Effector memory CD8-positive, alpha-beta T cell (primary cell): ENCODE results near the gene TICAM2.
A peak's percentile ranks its signal among the peaks of the same experiment; 100 is the strongest.

ENCODE experiments used
- ATAC-seq: fragments of 150-1000 bp; cut with Tn5 transposase; replicated peaks from 2 replicates; pipeline ENCODE4 v1.10.0; 2021; ENCODE audit warnings: mild to moderate bottlenecking, moderate library complexity
- DNase-seq, 3 experiments: peaks; one replicate each; pipeline ENCODE4 v3.0.0; 2021
- H3K27ac Mint-ChIP-seq, 2 donors: one replicate each; pipeline ENCODE4 v1.8.0; 2022; ENCODE audit warnings: mild to moderate bottlenecking in 2 of 2, mixed read lengths in 2 of 2, moderate library complexity in 2 of 2
- H3K27me3 Mint-ChIP-seq, 2 donors: one replicate each; pipeline ENCODE4 v1.8.0; 2022; ENCODE audit warnings: mixed read lengths in 2 of 2
- H3K36me3 Mint-ChIP-seq: one replicate; pipeline ENCODE4 v1.8.0; 2022; ENCODE audit warnings: mild to moderate bottlenecking, moderate library complexity, mixed read lengths; ENCODE audit not compliant: insufficient read depth
- H3K4me1 Mint-ChIP-seq, 2 donors: one replicate each; pipeline ENCODE4 v1.8.0; 2022; ENCODE audit warnings: low read depth in 2 of 2, mixed read lengths in 2 of 2
- H3K4me3 Mint-ChIP-seq, 2 donors: one replicate each; pipeline ENCODE4 v1.8.0; 2022; ENCODE audit warnings: mild to moderate bottlenecking in 2 of 2, mixed read lengths in 2 of 2, moderate library complexity in 2 of 2
- H3K9me3 Mint-ChIP-seq, 2 donors: one replicate each; pipeline ENCODE4 v1.8.0; 2022; ENCODE audit warnings: mixed read lengths in 2 of 2

TICAM2 gene

DNA sequence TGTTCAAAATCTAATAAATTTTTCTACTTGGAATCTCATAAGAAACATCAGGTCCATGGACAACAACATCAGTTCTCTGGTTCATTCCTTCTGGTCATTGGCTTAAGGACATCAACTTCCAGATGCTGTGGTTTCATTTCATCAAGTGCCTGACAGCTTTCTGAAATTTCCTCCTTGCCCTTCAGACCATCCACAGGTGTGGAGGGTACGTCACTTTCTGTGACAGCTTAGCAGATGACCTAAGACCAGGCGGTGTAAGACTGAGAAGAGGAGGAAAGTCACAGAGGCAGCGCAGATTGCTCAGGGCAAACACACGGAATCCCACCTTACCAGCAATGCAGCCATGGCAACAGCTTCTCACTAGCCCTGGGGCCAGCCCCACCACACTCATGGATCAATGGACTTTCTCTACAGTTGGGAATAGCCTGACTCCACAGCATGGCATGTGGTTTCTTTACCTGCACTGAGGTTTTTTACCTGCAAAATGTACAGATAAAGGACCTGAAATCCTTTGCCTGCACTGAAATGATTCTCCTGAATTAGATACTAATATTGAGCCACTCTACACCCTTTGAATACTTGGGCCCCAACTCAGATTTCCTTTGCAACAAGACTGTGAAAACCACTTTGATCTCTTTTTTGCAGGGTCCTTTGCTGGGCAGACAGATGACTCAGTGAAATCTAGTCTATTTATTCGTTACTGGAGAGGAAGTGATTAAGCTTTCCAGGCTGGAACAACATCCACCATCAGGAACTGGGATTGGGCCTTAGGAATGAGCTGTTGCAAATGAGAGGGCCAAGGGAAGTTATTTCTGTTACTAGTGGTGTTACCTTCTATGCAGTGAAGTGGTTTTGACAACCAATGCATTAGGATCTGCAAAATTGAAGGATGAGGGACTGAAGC, 26.9 kb downstream of the TICAM2 start:
- DNase-seq (no peak), ATAC-seq (no peak)
- no peaks in the 10 kb centered on the region for H3K36me3 Mint-ChIP-seq
- H3K9me3 Mint-ChIP-seq: no peaks in the 10 kb centered on the region
- H3K4me1 Mint-ChIP-seq: peaks cover 2 to 4% of the 10 kb centered on the region in 2 donors
- no peak overlapping the region for H3K4me3 Mint-ChIP-seq
- no peaks in the 10 kb centered on the region for H3K27me3 Mint-ChIP-seq
- H3K27ac Mint-ChIP-seq: no peak overlapping the region

GRCh38 chr5:115573133-115573532, 29.1 kb downstream of the TICAM2 start:
- Mint-ChIP-seq H3K27ac (no peak overlapping the region), H3K27me3 (no peaks in the 10 kb centered on the region), H3K4me3 (no peak overlapping the region), H3K4me1 (peaks cover 2 to 4% of the 10 kb centered on the region in 2 donors), H3K36me3 (no peaks in the 10 kb centered on the region), H3K9me3 (no peaks in the 10 kb centered on the region)
- DNase-seq (no peak), ATAC-seq (no peak)

DNA sequence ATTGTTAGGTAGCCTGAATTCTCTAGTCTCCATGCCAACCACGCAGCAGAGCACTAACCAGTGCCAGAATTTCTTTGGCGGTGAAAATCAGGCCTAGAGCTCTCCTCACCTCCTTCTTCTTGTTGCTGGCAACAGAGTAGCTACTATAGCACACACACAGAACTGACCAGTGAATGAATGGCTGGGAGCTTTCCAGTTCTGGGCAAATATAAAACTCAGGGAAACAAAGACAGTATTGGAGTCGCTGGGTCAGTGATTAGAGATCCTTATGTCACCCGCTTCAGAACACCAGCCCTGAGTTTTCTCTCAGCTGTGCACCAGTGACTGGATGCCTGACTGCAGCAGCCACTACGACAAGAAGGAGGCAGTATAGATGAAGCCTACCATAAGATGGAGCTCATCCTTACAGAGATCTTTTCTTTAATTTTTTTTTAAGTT, 30.8 kb downstream of the TICAM2 start:
- ATAC-seq: no peak
- no peak for DNase-seq
- Mint-ChIP-seq H3K4me1 (peaks cover 2 to 4% of the 10 kb centered on the region in 2 donors), H3K27me3 (no peaks in the 10 kb centered on the region), H3K4me3 (no peak overlapping the region), H3K9me3 (no peaks in the 10 kb centered on the region), H3K27ac (no peak overlapping the region), H3K36me3 (no peaks in the 10 kb centered on the region)

DNA sequence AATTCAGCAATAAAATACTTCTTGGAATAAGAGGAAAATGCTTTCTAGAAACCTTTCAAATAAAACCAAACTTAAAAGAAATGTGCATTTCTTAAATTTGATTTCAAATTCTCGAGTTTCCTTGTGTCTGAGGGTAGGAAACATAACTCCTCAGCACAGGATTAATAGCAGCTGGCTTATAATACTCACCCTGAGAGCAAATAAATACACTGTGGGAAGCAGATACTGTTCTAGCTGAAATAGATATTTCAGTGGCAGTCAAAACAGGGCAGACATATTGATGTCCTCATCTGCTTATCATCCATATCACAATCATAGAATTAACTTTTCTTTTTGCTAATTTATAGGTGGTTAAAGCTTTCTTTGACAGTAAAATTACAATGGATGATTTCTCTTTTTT, 33.6 kb downstream of the TICAM2 start:
- Mint-ChIP-seq H3K27me3 (peaks cover 0 to 4% of the 10 kb centered on the region in 2 donors), H3K27ac (no peak overlapping the region), H3K9me3 (no peaks in the 10 kb centered on the region), H3K4me1 (no peaks in the 10 kb centered on the region), H3K4me3 (no peak overlapping the region), H3K36me3 (no peaks in the 10 kb centered on the region)
- DNase-seq (no peak), ATAC-seq (no peak)

- ATAC-seq (no peak), DNase-seq (no peak)
- Mint-ChIP-seq H3K4me1 (no peaks in the 10 kb centered on the region), H3K27me3 (peaks cover 11 to 19% of the 10 kb centered on the region in 2 donors), H3K27ac (no peak overlapping the region), H3K4me3 (no peak overlapping the region), H3K36me3 (no peaks in the 10 kb centered on the region), H3K9me3 (no peaks in the 10 kb centered on the region)
Observed at GRCh38 chr5:115565233-115565632, 37.0 kb downstream of the TICAM2 start.

- ATAC-seq (no peak), DNase-seq (no peak)
- H3K9me3 Mint-ChIP-seq: no peaks in the 10 kb centered on the region
- H3K36me3 Mint-ChIP-seq: no peaks in the 10 kb centered on the region
- H3K4me1 Mint-ChIP-seq: no peaks in the 10 kb centered on the region
- H3K27ac Mint-ChIP-seq: no peak overlapping the region
- peaks cover 11 to 19% of the 10 kb centered on the region in 2 donors for H3K27me3 Mint-ChIP-seq
- H3K4me3 Mint-ChIP-seq: no peak overlapping the region
Observed at GRCh38 chr5:115561176-115561575, 41.1 kb downstream of the TICAM2 start.

DNA sequence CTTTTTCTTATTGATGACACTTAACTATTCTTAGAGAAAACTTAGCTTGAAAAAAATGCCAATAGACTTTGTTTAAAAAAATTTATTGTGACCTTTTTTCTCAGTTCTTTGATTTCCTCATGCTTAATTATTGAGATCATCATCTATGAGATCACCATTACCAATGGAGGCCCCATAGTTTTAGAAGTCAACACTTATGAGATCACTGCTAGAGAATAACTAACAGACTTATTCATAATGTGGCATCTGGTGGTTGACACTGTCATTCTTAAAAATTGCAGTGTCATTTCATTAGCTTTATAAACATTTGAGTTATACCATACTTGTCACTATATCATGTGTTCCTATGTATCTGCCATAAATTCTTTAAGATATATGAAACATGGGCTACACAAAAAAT, 42.8 kb downstream of the TICAM2 start:
- Mint-ChIP-seq H3K9me3 (no peaks in the 10 kb centered on the region), H3K27me3 (peaks cover 11 to 19% of the 10 kb centered on the region in 2 donors), H3K4me1 (no peaks in the 10 kb centered on the region), H3K27ac (no peak overlapping the region), H3K36me3 (no peaks in the 10 kb centered on the region), H3K4me3 (no peak overlapping the region)
- no peak for ATAC-seq
- DNase-seq: no peak

GRCh38 chr5:115558388-115558956, 43.8 kb downstream of the TICAM2 start:
- ATAC-seq: no peak
- DNase-seq: no peak
- no peak overlapping the region for H3K4me3 Mint-ChIP-seq
- no peak overlapping the region for H3K27ac Mint-ChIP-seq
- peaks cover 11 to 13% of the 10 kb centered on the region in 2 donors for H3K27me3 Mint-ChIP-seq
- H3K36me3 Mint-ChIP-seq: no peaks in the 10 kb centered on the region
- no peaks in the 10 kb centered on the region for H3K9me3 Mint-ChIP-seq
- H3K4me1 Mint-ChIP-seq: no peaks in the 10 kb centered on the region

- H3K36me3 Mint-ChIP-seq: no peaks in the 10 kb centered on the region
- H3K27me3 Mint-ChIP-seq: peaks cover 6 to 17% of the 10 kb centered on the region in 2 donors
- no peaks in the 10 kb centered on the region for H3K9me3 Mint-ChIP-seq
- ATAC-seq (no peak), DNase-seq (no peak)
- no peak overlapping the region for H3K4me3 Mint-ChIP-seq
- no peak overlapping the region for H3K27ac Mint-ChIP-seq
- no peaks in the 10 kb centered on the region for H3K4me1 Mint-ChIP-seq
Observed at GRCh38 chr5:115557667-115558387, 44.5 kb downstream of the TICAM2 start.

DNA sequence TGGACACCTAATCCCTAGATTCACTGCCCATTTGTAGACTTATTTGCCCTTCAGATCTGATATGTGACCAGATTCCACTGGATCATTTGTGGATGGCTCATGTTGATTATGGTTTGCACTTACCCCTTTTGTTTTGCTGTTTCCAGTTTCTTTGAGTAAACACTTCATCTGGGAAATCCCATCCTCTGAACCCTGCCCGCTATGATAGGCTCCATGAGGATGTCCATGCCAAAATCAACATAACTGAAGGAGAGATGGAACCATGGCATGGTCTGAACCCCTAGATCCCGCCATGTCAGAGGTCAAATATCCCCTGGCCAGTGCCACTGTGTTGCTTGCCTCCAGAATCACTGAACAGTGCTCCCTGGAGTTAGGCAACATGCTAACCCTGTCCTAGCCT, 46.0 kb downstream of the TICAM2 start:
- H3K27me3 Mint-ChIP-seq: peaks cover 11 to 27% of the 10 kb centered on the region in 2 donors
- no peaks in the 10 kb centered on the region for H3K4me1 Mint-ChIP-seq
- DNase-seq: no peak
- no peak overlapping the region for H3K27ac Mint-ChIP-seq
- no peaks in the 10 kb centered on the region for H3K9me3 Mint-ChIP-seq
- no peaks in the 10 kb centered on the region for H3K36me3 Mint-ChIP-seq
- no peak overlapping the region for H3K4me3 Mint-ChIP-seq
- no peak for ATAC-seq

DNA sequence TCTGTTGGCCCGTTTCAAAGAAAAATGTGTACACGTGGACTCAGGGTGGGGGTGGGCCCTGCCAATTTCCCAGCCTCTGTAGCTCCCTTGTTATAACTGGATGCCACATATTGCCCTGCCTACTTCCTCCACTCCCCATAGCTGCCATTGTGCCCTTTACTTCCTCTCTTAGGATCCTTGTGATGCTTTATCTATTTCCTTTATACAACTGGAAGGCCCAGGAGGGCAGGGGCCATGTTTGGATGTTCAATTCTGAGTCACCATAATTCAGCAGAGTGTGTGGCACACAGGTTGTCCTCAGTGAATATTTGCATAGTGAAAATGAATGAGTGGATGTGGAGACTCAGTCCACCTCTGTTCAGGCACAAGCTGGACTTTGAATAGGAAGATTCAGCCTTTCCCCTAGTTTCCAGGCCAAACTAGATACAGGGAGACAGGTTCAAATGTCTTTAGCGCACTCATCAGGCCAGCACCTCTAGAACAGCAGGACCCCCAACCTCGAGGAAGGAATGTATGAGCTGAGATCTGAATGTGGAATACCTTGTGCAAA, 47.1 kb downstream of the TICAM2 start:
- H3K4me1 Mint-ChIP-seq: no peaks in the 10 kb centered on the region
- ATAC-seq (no peak), DNase-seq (no peak)
- no peaks in the 10 kb centered on the region for H3K36me3 Mint-ChIP-seq
- H3K9me3 Mint-ChIP-seq: no peaks in the 10 kb centered on the region
- H3K4me3 Mint-ChIP-seq: no peak overlapping the region
- H3K27me3 Mint-ChIP-seq: peaks cover 7 to 23% of the 10 kb centered on the region in 2 donors
- H3K27ac Mint-ChIP-seq: no peak overlapping the region

DNA sequence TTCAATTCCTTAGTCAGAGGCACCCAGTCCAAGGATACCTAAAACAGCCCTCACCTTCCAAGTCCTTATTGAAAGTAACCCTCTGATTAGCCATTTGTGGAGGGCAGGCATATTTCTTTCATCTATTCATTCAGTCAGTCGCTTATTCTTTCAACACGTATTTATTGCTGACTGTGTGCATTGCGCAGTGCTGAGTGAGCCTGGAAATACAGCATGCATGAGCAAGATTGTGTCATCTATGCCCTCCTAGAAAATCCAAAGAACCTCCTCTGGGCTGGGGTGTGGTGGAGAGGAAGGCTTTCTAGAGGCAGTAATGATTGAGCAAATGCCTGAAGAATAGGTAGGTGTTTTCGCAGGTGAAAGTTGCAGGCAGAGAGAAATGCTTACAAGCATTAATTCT, 49.2 kb downstream of the TICAM2 start:
- Mint-ChIP-seq H3K36me3 (no peaks in the 10 kb centered on the region), H3K27ac (no peak overlapping the region), H3K4me1 (no peaks in the 10 kb centered on the region), H3K4me3 (no peak overlapping the region), H3K9me3 (no peaks in the 10 kb centered on the region), H3K27me3 (peaks cover 7 to 23% of the 10 kb centered on the region in 2 donors)
- ATAC-seq (no peak), DNase-seq (no peak)

DNA sequence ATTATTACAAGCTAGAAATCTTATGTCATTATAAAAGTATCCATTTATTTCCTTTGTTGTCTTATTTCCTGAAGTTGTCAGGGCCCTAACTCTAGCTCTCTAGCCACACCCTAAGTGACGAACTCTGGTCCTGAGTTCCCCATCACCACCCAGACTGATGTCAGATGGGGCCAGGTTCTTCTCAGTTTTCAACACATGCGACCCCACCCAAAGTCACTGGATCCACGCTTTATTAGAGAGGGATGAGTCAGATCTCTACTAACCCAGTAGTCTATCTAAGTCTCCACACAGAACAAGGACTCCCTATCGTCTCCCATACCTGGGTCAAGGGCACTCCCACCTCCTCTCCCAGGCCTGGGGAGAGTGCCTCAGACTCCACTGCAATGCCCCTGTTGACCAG, 50.9 kb downstream of the TICAM2 start:
- H3K36me3 Mint-ChIP-seq: peaks cover 3% of the 10 kb centered on the region
- ATAC-seq: peak; percentile 48
- H3K4me3 Mint-ChIP-seq: no peak overlapping the region
- no peaks in the 10 kb centered on the region for H3K4me1 Mint-ChIP-seq
- H3K9me3 Mint-ChIP-seq: no peaks in the 10 kb centered on the region
- no peak overlapping the region for H3K27ac Mint-ChIP-seq
- H3K27me3 Mint-ChIP-seq: peaks cover 7 to 23% of the 10 kb centered on the region in 2 donors
- no peak for DNase-seq
